Ovary (tissue), 9 donors: Measurements from ENCODE around the gene DTL. TPM values are rescaled to one million over a fixed set of nuclear protein-coding genes. Genes with fewer than 3 reads are reported as not detected.

ENCODE experiments used
- DNase-seq, 5 donors: peaks; one replicate each; pipeline ENCODE4 v3.0.0-alpha.2; 2019 to 2020
- H3K27ac ChIP-seq, 2 donors: fragments of 200-600 bp; one replicate each; pipeline versions ENCODE4 v1.5.1 to v1.8.0; 2019 to 2022
- H3K27me3 ChIP-seq: fragments of 200-600 bp; one replicate; pipeline ENCODE4 v1.8.0; 2022
- H3K36me3 ChIP-seq: fragments of 200-600 bp; sonication (generic); one replicate; pipeline ENCODE4 v1.5.1; 2019
- H3K4me1 ChIP-seq: one replicate; pipeline ENCODE4 v1.8.1; 2013; ENCODE audit warnings: mild to moderate bottlenecking, moderate library complexity; ENCODE audit not compliant: insufficient read depth
- H3K4me3 ChIP-seq: fragments of 200-600 bp; sonication (generic); one replicate; pipeline ENCODE4 v1.5.1; 2017
- H3K9me3 ChIP-seq, 2 donors: fragments of 200-600 bp in 1 of 2; sonication (generic) in 1 of 2; one replicate each; pipeline versions ENCODE4 v1.5.1 to v1.8.1; 2013 to 2019; ENCODE audit warnings: mild to moderate bottlenecking in 1 of 2, moderate library complexity in 1 of 2
- EP300 ChIP-seq: sonication (generic); formaldehyde crosslinking; IDR thresholded peaks from one replicate; pipeline ENCODE4 v1.6.1; 2017; ENCODE audit warnings: antibody characterized with exemption
- POLR2A ChIP-seq: fragments of 450-650 bp; IDR thresholded peaks from one replicate; pipeline ENCODE4 v1.6.1; 2017; ENCODE audit warnings: antibody characterized with exemption, mild to moderate bottlenecking, moderate library complexity
- WGBS, 3 donors: extraction: QIAGEN DNeasy Blood & Tissue Kit in 1 of 3; methylation state at CpG; one replicate each; pipeline versions ENCODE4 v1.1.5 to v1.1.7; 2013 to 2017; 5-methylcytosine and 5-hydroxymethylcytosine counted together
- intact Hi-C, 4 donors: fragments of 100-400 bp; cut with DNase I; formaldehyde crosslinking; loops; one replicate each; pipeline versions ENCODE4 v1.11.0 to v1.15.1; 2022 to 2023
- polyA plus RNA-seq, 2 donors: library from polyadenylated mRNA; stranded (reverse); fragments of 200-250 nt in 1 of 2; fragments of 350-450 nt in 1 of 2; fragmentation: Illumina TruSeq in 1 of 2; extraction: RNeasy Lipid Tissue Mini Kit (QIAGEN cat#74804) in 1 of 2; gene quantifications; one replicate each; pipeline ENCODE4 v1.2.3, GENCODE V29; 2013 to 2014
- total RNA-seq, 7 donors: library from RNA; depleted of rRNA in 2 of 7; stranded (reverse); fragments of >200 nt in 2 of 7; fragmentation: NEBNext Ultra II Directional in 3 of 7; extraction: Animal tissue kit (Norgen Biotek cat#: 25700) in 3 of 7; gene quantifications; one replicate each; pipeline versions ENCODE4 v1.1.0 to v1.2.4, GENCODE V29; 2016 to 2023
- TF ChIP-seq, protein P1 (sequence below), 3 donors: fragments of 450-650 bp in 2 of 3; fragments of 200-600 bp in 1 of 3; IDR thresholded peaks; one replicate each; pipeline versions ENCODE4 v1.5.1 to v1.8.0; 2016 to 2022; ENCODE audit warnings: antibody characterized with exemption in 3 of 3, mild to moderate bottlenecking in 1 of 3
- donor health status: DM: no; HTN: no; CAD: no; lungs with moderate emphysema.
- donor health status: DM: no; HTN: no; CAD: no.
- donor health status: Bipolar disorder and iron deficiency.
- donor health status: DM: yes; HTN: yes; CAD: no.
- donor health status: DM: no; HTN: no; CAD: no.
- donor health status: DM: yes; HTN: yes; CAD: no.

The DTL gene
- total and polyA plus RNA-seq, 9 donors = 0.11 to 2.0 (median 0.96) TPM

DNA sequence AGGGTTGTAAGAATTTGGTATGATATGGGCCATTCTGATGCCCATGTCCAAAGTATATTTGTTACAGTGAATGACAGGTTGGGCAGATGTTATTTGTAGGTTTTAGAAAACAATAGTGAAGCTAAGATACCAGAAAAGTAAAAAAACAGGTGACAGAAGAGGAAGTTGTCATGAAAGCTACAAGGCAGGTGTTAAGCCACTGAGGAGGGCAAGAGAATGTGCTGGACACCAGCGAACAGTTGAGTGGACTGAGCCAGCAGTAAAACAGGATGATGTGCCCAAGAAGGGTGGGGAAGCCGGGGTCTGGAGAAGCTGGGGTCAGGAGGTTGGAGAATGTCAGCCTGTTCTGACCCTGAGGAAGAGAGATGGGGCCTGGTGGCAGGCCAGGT is 83.3 kb downstream of the DTL start:
- no peak overlapping the region for H3K27ac ChIP-seq
- intact Hi-C loops = no loop called here
- 81 to 92% (median 84%) methylated on average over 2 of the region's 2 CpGs for WGBS, 3 donors

DNA sequence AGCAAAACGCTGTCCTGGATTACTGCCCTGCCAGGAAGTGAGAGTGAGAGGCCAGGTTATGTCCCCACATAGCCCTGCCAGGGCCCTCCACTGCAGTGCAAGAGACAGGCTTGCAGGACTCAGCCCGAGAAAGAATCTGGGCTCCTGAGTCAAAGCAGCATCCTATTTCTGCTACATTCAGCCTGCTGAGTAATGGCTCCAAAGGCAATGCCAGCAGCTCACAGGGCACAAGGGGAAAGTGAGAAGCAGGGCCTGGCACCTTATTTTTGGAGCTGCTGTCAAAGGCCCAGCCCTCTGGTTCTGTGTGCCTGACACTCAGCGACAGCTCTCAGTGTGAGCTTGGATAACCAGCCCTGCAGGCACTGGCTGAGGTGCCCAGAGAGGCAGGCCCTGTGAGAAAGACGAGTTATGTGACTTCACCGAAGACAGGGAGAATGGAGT is 83.9 kb downstream of the DTL start:
- intact Hi-C loops = no loop called here
- H3K4me3 ChIP-seq = no peak overlapping the region
- whole genome bisulfite sequencing, 3 donors = 74 to 78% (median 78%) methylated on average over 5 of the region's 5 CpGs

More for the DNA sequence above, 83.3 kb downstream of the DTL start:
- no peaks in the 10 kb centered on the region for H3K9me3 ChIP-seq
- no peaks in the 10 kb centered on the region for H3K27me3 ChIP-seq
- no peak for DNase-seq
- TF ChIP-seq, protein P1, sequence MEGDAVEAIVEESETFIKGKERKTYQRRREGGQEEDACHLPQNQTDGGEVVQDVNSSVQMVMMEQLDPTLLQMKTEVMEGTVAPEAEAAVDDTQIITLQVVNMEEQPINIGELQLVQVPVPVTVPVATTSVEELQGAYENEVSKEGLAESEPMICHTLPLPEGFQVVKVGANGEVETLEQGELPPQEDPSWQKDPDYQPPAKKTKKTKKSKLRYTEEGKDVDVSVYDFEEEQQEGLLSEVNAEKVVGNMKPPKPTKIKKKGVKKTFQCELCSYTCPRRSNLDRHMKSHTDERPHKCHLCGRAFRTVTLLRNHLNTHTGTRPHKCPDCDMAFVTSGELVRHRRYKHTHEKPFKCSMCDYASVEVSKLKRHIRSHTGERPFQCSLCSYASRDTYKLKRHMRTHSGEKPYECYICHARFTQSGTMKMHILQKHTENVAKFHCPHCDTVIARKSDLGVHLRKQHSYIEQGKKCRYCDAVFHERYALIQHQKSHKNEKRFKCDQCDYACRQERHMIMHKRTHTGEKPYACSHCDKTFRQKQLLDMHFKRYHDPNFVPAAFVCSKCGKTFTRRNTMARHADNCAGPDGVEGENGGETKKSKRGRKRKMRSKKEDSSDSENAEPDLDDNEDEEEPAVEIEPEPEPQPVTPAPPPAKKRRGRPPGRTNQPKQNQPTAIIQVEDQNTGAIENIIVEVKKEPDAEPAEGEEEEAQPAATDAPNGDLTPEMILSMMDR (IDR thresholded peaks at IDR 0.05) = no peak
- TF ChIP-seq POLR2A (no peak), EP300 (no peak)
- no peaks in the 10 kb centered on the region for H3K36me3 ChIP-seq
- no peaks in the 10 kb centered on the region for H3K4me1 ChIP-seq
- no peak overlapping the region for H3K4me3 ChIP-seq

DNA sequence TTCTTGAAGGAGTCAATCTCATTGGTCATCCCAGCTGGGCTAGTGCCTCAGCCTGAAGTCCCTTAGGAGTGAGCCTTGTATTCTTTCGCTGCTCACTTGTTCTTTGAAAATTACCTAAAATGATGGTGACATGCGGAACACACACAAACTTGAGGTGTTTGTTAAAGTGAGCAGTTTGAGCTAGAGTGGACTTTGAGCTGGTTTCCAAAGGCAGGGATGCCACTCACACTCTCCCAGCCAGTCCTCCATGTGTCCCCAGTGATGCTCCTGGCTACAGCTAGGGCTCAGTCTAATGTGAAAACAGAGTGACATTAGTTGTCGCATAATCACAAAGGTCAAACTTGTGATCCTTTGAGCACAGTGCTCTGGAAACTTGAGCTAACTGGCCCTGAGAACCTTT is 84.3 kb downstream of the DTL start:
- 98 to 100% (median 98%) methylated on average over 3 of the region's 3 CpGs for WGBS, 3 donors
- TF ChIP-seq POLR2A = no peak
- TF ChIP-seq, protein P1 (IDR thresholded peaks at IDR 0.05) = no peak
- no peak for TF ChIP-seq EP300

More for the DNA sequence above, 83.9 kb downstream of the DTL start:
- no peaks in the 10 kb centered on the region for H3K4me1 ChIP-seq
- H3K27me3 ChIP-seq = no peaks in the 10 kb centered on the region
- no peaks in the 10 kb centered on the region for H3K9me3 ChIP-seq
- TF ChIP-seq EP300 = no peak
- TF ChIP-seq, protein P1 (IDR thresholded peaks at IDR 0.05) = no peak
- no peak for TF ChIP-seq POLR2A
- DNase-seq = no peak
- H3K27ac ChIP-seq = no peak overlapping the region
- no peaks in the 10 kb centered on the region for H3K36me3 ChIP-seq

DNA sequence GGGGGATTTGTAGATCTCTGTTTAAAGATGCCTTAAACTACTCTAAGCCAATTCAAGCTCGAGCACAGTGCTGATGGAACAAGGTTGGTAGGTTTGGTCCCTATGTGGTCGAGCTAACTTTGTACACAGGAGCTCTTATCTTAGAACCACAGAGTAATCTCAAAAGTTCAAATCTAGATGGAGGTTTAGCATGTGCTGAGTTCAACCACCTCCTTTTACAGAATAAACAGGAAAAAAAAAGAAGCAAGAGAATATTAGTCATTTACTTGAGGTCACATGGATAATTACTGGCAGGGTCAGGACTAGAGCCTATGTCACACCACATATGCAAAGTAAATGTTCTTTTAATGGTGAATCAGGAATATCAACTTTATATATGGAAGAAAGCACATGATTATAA is 86.2 kb downstream of the DTL start:
- TF ChIP-seq, protein P1 (IDR thresholded peaks at IDR 0.05) = no peak
- TF ChIP-seq EP300 (no peak), POLR2A (no peak)
- Histone ChIP-seq H3K9me3 (no peaks in the 10 kb centered on the region), H3K36me3 (no peaks in the 10 kb centered on the region), H3K4me1 (no peaks in the 10 kb centered on the region), H3K27me3 (no peaks in the 10 kb centered on the region), H3K27ac (no peak overlapping the region), H3K4me3 (no peak overlapping the region)
- DNase-seq = no peak
- WGBS, 3 donors = 45 to 84% (median 66%) methylated on average over 2 of the region's 2 CpGs
- intact Hi-C loops = no loop called here

More for the DNA sequence above, 84.3 kb downstream of the DTL start:
- no peak overlapping the region for H3K4me3 ChIP-seq
- intact Hi-C loops = no loop called here
- no peaks in the 10 kb centered on the region for H3K9me3 ChIP-seq
- H3K27ac ChIP-seq = no peak overlapping the region
- no peak for DNase-seq
- H3K27me3 ChIP-seq = no peaks in the 10 kb centered on the region
- no peaks in the 10 kb centered on the region for H3K4me1 ChIP-seq
- no peaks in the 10 kb centered on the region for H3K36me3 ChIP-seq
